HCT116 (cell line): ENCODE measurements around the gene OSBPL1A. TPM values are rescaled to one million over a fixed set of nuclear protein-coding genes. Genes with fewer than 3 reads are reported as not detected.
A peak's percentile ranks its signal among the peaks of the same experiment; 100 is the strongest.

ENCODE experiments used
- ATAC-seq: fragments of 200-7000 bp; cut with Tn5 transposase; 2 replicates; pipeline ENCODE4 v1.9.1; 2020; ENCODE audit warnings: mild to moderate bottlenecking, moderate library complexity
- BruUV-seq: library from RNA; stranded (reverse); fragments of 400-500 nt; replicated peaks from 2 replicates; lab custom pipeline; 2021; lab: Mats Ljungman, UMichigan
- CTCF ChIA-PET: fragments of 300-600 bp; sonication (Branson Sonifier 250); formaldehyde crosslinking; loops from one replicate; lab custom pipeline; 2021; ENCODE audit warnings: antibody characterized with exemption; lab: Charles Lee
- POLR2A ChIA-PET: fragments of 300-600, 350-600 bp; sonication (Branson Sonifier 250); formaldehyde crosslinking; loops from one replicate; lab custom pipeline; 2021; ENCODE audit warnings: antibody characterized with exemption; lab: Charles Lee
- RAD21 ChIA-PET, 2 experiments: fragments of 300-600 bp; sonication (Branson Sonifier 250); formaldehyde crosslinking; loops; one replicate each; lab custom pipeline; 2023; ENCODE audit warnings: low total read pairs in 2 of 2; ENCODE audit not compliant: uncharacterized antibody in 2 of 2, unreplicated experiment in 2 of 2, low non-redundant PET in 1 of 2; lab: Charles Lee
- DNase-seq: peaks from one replicate; pipeline ENCODE4 v3.0.0-alpha.2; 2010; ENCODE audit warnings: low read depth, low spot score
- H2AFZ ChIP-seq: fragments of 200-600 bp; shearing (Covaris generic), sonication (generic); 2 replicates; pipeline ENCODE4 v1.6.1; 2017; ENCODE audit warnings: low read depth, mixed run types, mixed read lengths, antibody characterized with exemption, low read length; ENCODE audit not compliant: poor library complexity, severe bottlenecking
- H3K27ac ChIP-seq: 2 replicates; pipeline ENCODE4 v1.5.1; 2012; ENCODE audit warnings: low read depth, low read length
- H3K27me3 ChIP-seq: fragments of 200-600 bp; sonication (generic); 2 replicates; pipeline ENCODE4 v1.6.1; 2016; ENCODE audit warnings: mixed run types, low read length, mixed read lengths; ENCODE audit not compliant: insufficient read depth
- H3K36me3 ChIP-seq, 2 experiments: fragments of 200-500 bp in 1 of 2; fragments of 200-600 bp in 1 of 2; sonication (Bioruptor generic) in 1 of 2; sonication (generic) in 1 of 2; 2 replicates each; pipeline versions ENCODE4 v1.5.1 to v1.6.1; 2014 to 2016; ENCODE audit warnings: low read length in 2 of 2, inconsistent platforms in 1 of 2, mixed read lengths in 1 of 2, mixed run types in 1 of 2; ENCODE audit not compliant: insufficient read depth in 2 of 2, control insufficient read depth in 1 of 2
- H3K4me1 ChIP-seq, 2 experiments: fragments of 200-600 bp in 1 of 2; sonication (generic) in 1 of 2; 2 replicates each; pipeline versions ENCODE4 v1.5.1 to v1.6.1; 2012 to 2017; ENCODE audit warnings: low read length in 2 of 2, inconsistent platforms in 1 of 2, mild to moderate bottlenecking in 1 of 2, mixed read lengths in 1 of 2, mixed run types in 1 of 2, moderate library complexity in 1 of 2; ENCODE audit not compliant: insufficient read depth in 2 of 2, control insufficient read depth in 1 of 2
- H3K4me2 ChIP-seq: fragments of 200-600 bp; sonication (generic); 2 replicates; pipeline ENCODE4 v1.6.1; 2017; ENCODE audit warnings: mixed run types, low read length, mixed read lengths
- H3K4me3 ChIP-seq, 2 experiments: fragments of 200-600 bp in 1 of 2; sonication (generic) in 1 of 2; replicated peaks in 1 of 2; 2 replicates each; pipeline ENCODE4 v1.5.1; 2011 to 2016; ENCODE audit warnings: low read length in 2 of 2, control low read depth in 1 of 2, low read depth in 1 of 2, mild to moderate bottlenecking in 1 of 2, mixed read lengths in 1 of 2, mixed run types in 1 of 2
- H3K79me2 ChIP-seq: fragments of 200-600 bp; sonication (generic); 2 replicates; pipeline ENCODE4 v1.6.1; 2017; ENCODE audit warnings: mild to moderate bottlenecking, mixed run types, low read length, moderate library complexity, mixed read lengths; ENCODE audit not compliant: insufficient read depth
- H3K9ac ChIP-seq: fragments of 200-600 bp; sonication (generic); 2 replicates; pipeline ENCODE4 v1.6.1; 2016; ENCODE audit warnings: low read length, mixed read lengths
- H3K9me2 ChIP-seq: fragments of 200-600 bp; sonication (generic), shearing (Covaris generic); 2 replicates; pipeline ENCODE4 v1.6.1; 2017; ENCODE audit warnings: mixed run types, mild to moderate bottlenecking, moderate library complexity; ENCODE audit not compliant: insufficient read depth
- H3K9me3 ChIP-seq, 2 experiments: fragments of 200-500 bp in 1 of 2; fragments of 200-600 bp in 1 of 2; sonication (Bioruptor generic) in 1 of 2; sonication (generic) in 1 of 2; 2 replicates each; pipeline ENCODE4 v1.6.1; 2014 to 2017; ENCODE audit warnings: low read length in 2 of 2, mixed read lengths in 2 of 2, inconsistent platforms in 1 of 2, low read depth in 1 of 2, mild to moderate bottlenecking in 1 of 2, mixed run types in 1 of 2, moderate library complexity in 1 of 2; ENCODE audit not compliant: control insufficient read depth in 1 of 2, insufficient read depth in 1 of 2
- H4K20me1 ChIP-seq: fragments of 200-600 bp; sonication (generic), shearing (Covaris generic); 2 replicates; pipeline ENCODE4 v1.6.1; 2017; ENCODE audit warnings: mixed run types, mild to moderate bottlenecking, moderate library complexity; ENCODE audit not compliant: insufficient read depth
- CEBPB ChIP-seq: IDR thresholded peaks from 2 replicates; pipeline ENCODE4 v1.6.1; 2012; ENCODE audit warnings: low read depth
- CTCF ChIP-seq, 3 experiments: fragments of 200-600 bp in 1 of 3; sonication (generic) in 1 of 3; IDR thresholded peaks in 2 of 3; conservative IDR thresholded peaks in 1 of 3; 2 replicates each; pipeline ENCODE4 v1.5.1; 2012 to 2017; ENCODE audit warnings: low read depth in 2 of 3, low read length in 2 of 3, antibody characterized with exemption in 1 of 3, borderline replicate concordance in 1 of 3, control low read depth in 1 of 3, mild to moderate bottlenecking in 1 of 3, mixed read lengths in 1 of 3, mixed run types in 1 of 3, moderate library complexity in 1 of 3; ENCODE audit not compliant: insufficient read depth in 1 of 3
- EZH2phosphoT487 ChIP-seq: fragments of 200-600 bp; IDR thresholded peaks from 2 replicates; pipeline ENCODE4 v1.6.1; 2018; ENCODE audit warnings: antibody characterized with exemption, borderline replicate concordance
- ZBTB33 ChIP-seq: IDR thresholded peaks from 2 replicates; pipeline ENCODE4 v1.6.1; 2011; ENCODE audit warnings: mild to moderate bottlenecking, low read length, moderate library complexity; ENCODE audit not compliant: insufficient replicate concordance; ENCODE audit errors: extremely low read depth
- intact Hi-C: fragments of 100-400 bp; cut with micrococcal nuclease; formaldehyde crosslinking; loops from 2 replicates; pipeline ENCODE4 v1.10.0; 2022
- total RNA-seq: library from RNA; stranded (reverse); gene quantifications from one replicate; pipeline ENCODE4 v1.2.1, GENCODE V29; 2021; ENCODE audit not compliant: unreplicated experiment

OSBPL1A gene
- total RNA-seq, 1 experiment from 2014 or later: 18.9 TPM

DNA sequence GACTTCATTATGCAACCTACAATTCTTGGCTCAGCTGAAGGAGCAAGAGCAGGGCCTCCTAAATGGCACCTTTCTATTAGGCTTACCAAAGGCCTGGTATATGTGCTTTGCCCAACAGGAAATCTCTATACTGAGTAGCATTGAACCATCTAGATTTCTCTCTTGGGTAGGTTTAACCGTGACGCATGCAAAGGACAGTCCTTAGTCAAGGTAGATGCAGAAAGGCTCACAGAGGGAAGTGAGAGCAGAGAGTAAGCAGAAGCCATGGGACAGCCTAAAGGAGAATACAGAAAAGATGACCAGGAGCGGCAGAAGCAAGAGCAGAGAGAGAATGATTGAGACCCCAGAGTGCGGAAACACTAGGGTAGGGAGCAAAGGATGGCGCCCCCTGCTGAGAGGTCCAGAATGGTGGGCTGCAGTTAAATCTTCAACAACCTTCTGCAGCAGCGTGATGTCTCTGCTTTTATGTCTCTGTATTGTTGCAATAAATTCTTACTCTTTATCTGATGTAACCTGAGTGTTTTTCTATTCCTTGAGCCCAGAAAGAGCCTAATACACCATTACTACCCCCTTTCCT lies 4.7 kb upstream of the OSBPL1A start:
- CTCF ChIA-PET: interaction anchor here (1.3 kb wide), 1 partner anchor 26 kb away, joined by 6 read pairs; no protein-coding TSS in a partner anchor
- no peaks in the 10 kb centered on the region for H3K36me3 ChIP-seq
- H3K27me3 ChIP-seq: no peaks in the 10 kb centered on the region
- no peak overlapping the region for H3K9ac ChIP-seq
- no peaks in the 10 kb centered on the region for H4K20me1 ChIP-seq
- H3K4me2 ChIP-seq: no peak overlapping the region
- ATAC-seq (no peak), DNase-seq (no peak)
- H3K4me1 ChIP-seq: peaks cover 33 to 37% of the 10 kb centered on the region in 2 experiments
- no peaks in the 10 kb centered on the region for H3K79me2 ChIP-seq
- RAD21 ChIA-PET: no interaction called here
- intact Hi-C loops: no loop called here
- no peak overlapping the region for H2AFZ ChIP-seq
- H3K4me3 ChIP-seq: no peak overlapping the region
- H3K27ac ChIP-seq: no peak overlapping the region
- H3K9me2 ChIP-seq: no peaks in the 10 kb centered on the region
- H3K9me3 ChIP-seq: no peaks in the 10 kb centered on the region
- TF ChIP-seq EZH2phosphoT487: no peak
- peak in 2 of 3 experiments; percentile 33 to 52; a peak in 4 of 6 replicates for TF ChIP-seq CTCF (IDR thresholded peaks at IDR 0.05 in 2 of 3, conservative IDR thresholded peaks at IDR 0.05 in 1 of 3; ENCODE audit: borderline replicate concordance in 1 of 3, insufficient read depth in 1 of 3, low read depth in 2 of 3, low read length in 2 of 3)
- TF ChIP-seq ZBTB33: no peak
- no peak for TF ChIP-seq CEBPB
- no TSS peak for BruUV-seq
- POLR2A ChIA-PET: no interaction called here
